HepG2 (cell line): ENCODE data around the gene SIX4. TPM values are rescaled to one million over a fixed set of nuclear protein-coding genes. Genes with fewer than 3 reads are reported as not detected.

ENCODE experiments used
- CHCHD3 ChIP-seq: sonication (generic); formaldehyde crosslinking; IDR thresholded peaks from 2 replicates; pipeline ENCODE4 v1.8.0; 2022; ENCODE audit warnings: mild to moderate bottlenecking, missing genetic modification reagents, moderate library complexity
- CREM ChIP-seq, 2 experiments: sonication (generic) in 1 of 2; formaldehyde crosslinking in 1 of 2; IDR thresholded peaks; 2 replicates each; pipeline versions ENCODE4 v1.4.0 to v1.6.1; 2016 to 2020; ENCODE audit warnings: antibody characterized with exemption in 1 of 2, mild to moderate bottlenecking in 1 of 2, missing genetic modification reagents in 1 of 2
- DPF2 ChIP-seq: sonication (generic); formaldehyde crosslinking; IDR thresholded peaks from 2 replicates; pipeline ENCODE4 v1.4.0; 2020; ENCODE audit warnings: mild to moderate bottlenecking, low read depth, missing genetic modification reagents, borderline replicate concordance
- ELF1 ChIP-seq: sonication (generic); formaldehyde crosslinking; IDR thresholded peaks from 2 replicates; pipeline ENCODE4 v1.4.0; 2020; ENCODE audit warnings: missing genetic modification reagents
- GZF1 ChIP-seq: sonication (generic); formaldehyde crosslinking; IDR thresholded peaks from 2 replicates; pipeline ENCODE4 v1.5.1; 2020; ENCODE audit warnings: mild to moderate bottlenecking, missing genetic modification reagents
- NFIC ChIP-seq: IDR thresholded peaks from 2 replicates; pipeline ENCODE4 v1.6.1; 2012; ENCODE audit warnings: mild to moderate bottlenecking, low read length, inconsistent platforms
- PHF21A ChIP-seq: sonication (generic); formaldehyde crosslinking; IDR thresholded peaks from 2 replicates; pipeline ENCODE4 v1.5.0; 2020; ENCODE audit warnings: mild to moderate bottlenecking, missing genetic modification reagents
- RAD51 ChIP-seq: fragments of 450-650 bp; IDR thresholded peaks from 2 replicates; pipeline ENCODE4 v1.6.1; 2016; ENCODE audit warnings: borderline replicate concordance
- SALL1 ChIP-seq: sonication (generic); formaldehyde crosslinking; IDR thresholded peaks from 2 replicates; pipeline ENCODE4 v1.8.0; 2022; ENCODE audit warnings: mild to moderate bottlenecking, missing genetic modification reagents
- SIN3B ChIP-seq: fragments of 150-350 bp; IDR thresholded peaks from 2 replicates; pipeline ENCODE4 v1.6.1; 2014; ENCODE audit warnings: low read length
- TOPORS ChIP-seq: sonication (generic); formaldehyde crosslinking; IDR thresholded peaks from 2 replicates; pipeline ENCODE4 v1.8.0; 2023; ENCODE audit warnings: mild to moderate bottlenecking, missing genetic modification reagents
- ZBTB20 ChIP-seq: sonication (generic); formaldehyde crosslinking; IDR thresholded peaks from 2 replicates; pipeline ENCODE4 v1.8.1; 2023; ENCODE audit warnings: missing genetic modification reagents, low read depth, mild to moderate bottlenecking, borderline replicate concordance
- ZBTB39 ChIP-seq: sonication (generic); formaldehyde crosslinking; IDR thresholded peaks from 2 replicates; pipeline ENCODE4 v1.5.0; 2020; ENCODE audit warnings: missing genetic modification reagents
- ZMYM2 ChIP-seq: sonication (generic); formaldehyde crosslinking; IDR thresholded peaks from 2 replicates; pipeline ENCODE4 v1.8.0; 2022; ENCODE audit warnings: mild to moderate bottlenecking, missing genetic modification reagents
- ZNF329 ChIP-seq: sonication (generic); formaldehyde crosslinking; IDR thresholded peaks from 2 replicates; pipeline ENCODE4 v1.9.0; 2021; ENCODE audit warnings: low read depth, mild to moderate bottlenecking, missing genetic modification reagents
- ZNF350 ChIP-seq: sonication (generic); formaldehyde crosslinking; IDR thresholded peaks from 2 replicates; pipeline ENCODE4 v1.4.0; 2020; ENCODE audit warnings: mild to moderate bottlenecking, low read depth, missing genetic modification reagents, borderline replicate concordance
- ZNF556 ChIP-seq: sonication (generic); formaldehyde crosslinking; IDR thresholded peaks from 2 replicates; pipeline ENCODE4 v1.4.0; 2020; ENCODE audit warnings: mild to moderate bottlenecking, missing genetic modification reagents, borderline replicate concordance
- ZNF720 ChIP-seq: sonication (generic); formaldehyde crosslinking; IDR thresholded peaks from 2 replicates; pipeline ENCODE4 v1.4.0; 2020; ENCODE audit warnings: missing genetic modification reagents
- ZNF816 ChIP-seq: sonication (generic); formaldehyde crosslinking; IDR thresholded peaks from 2 replicates; pipeline ENCODE4 v1.8.0; 2022; ENCODE audit warnings: missing genetic modification reagents, mild to moderate bottlenecking, borderline replicate concordance
- ZNF878 ChIP-seq: sonication (generic); formaldehyde crosslinking; IDR thresholded peaks from 2 replicates; pipeline ENCODE4 v1.8.1; 2023; ENCODE audit warnings: mild to moderate bottlenecking, missing genetic modification reagents, moderate library complexity
- polyA plus RNA-seq, 8 experiments: library from polyadenylated mRNA; depleted of rRNA in 3 of 8; stranded (reverse) in 7 of 8; unstranded in 1 of 8; fragments of >200 nt; fragmentation: Illumina TruSeq in 4 of 8; extraction: Trizol in 4 of 8; gene quantifications; 2 replicates each; pipeline versions ENCODE4 v1.2.1 to v1.2.3, GENCODE V29; 2011 to 2016; ENCODE audit warnings: low read depth in 4 of 8, missing spikeins in 1 of 8, mixed read lengths in 1 of 8; ENCODE audit not compliant: insufficient read depth in 1 of 8
- total RNA-seq, 5 experiments: library from RNA; depleted of rRNA; stranded (reverse); fragments of >200 nt; fragmentation: Illumina TruSeq; extraction: Trizol; gene quantifications; 2 replicates each; pipeline ENCODE4 v1.2.3, GENCODE V29; 2016; ENCODE audit warnings: low read depth in 1 of 5
- TF ChIP-seq, protein P1 (sequence below): sonication (generic); formaldehyde crosslinking; IDR thresholded peaks from 2 replicates; pipeline ENCODE4 v1.5.1; 2020; ENCODE audit warnings: mild to moderate bottlenecking, missing genetic modification reagents, borderline replicate concordance
- TF ChIP-seq, protein P2 (sequence below): sonication (generic); formaldehyde crosslinking; IDR thresholded peaks from 2 replicates; pipeline ENCODE4 v1.5.1; 2020; ENCODE audit warnings: mild to moderate bottlenecking, missing genetic modification reagents, borderline replicate concordance

SIX4 gene
- total and polyA plus RNA-seq, 2 of the 13 experiments (the other 11 are each of a cell fraction or from before 2014, with no cell fraction given) = 5.0 to 6.0 TPM

DNA sequence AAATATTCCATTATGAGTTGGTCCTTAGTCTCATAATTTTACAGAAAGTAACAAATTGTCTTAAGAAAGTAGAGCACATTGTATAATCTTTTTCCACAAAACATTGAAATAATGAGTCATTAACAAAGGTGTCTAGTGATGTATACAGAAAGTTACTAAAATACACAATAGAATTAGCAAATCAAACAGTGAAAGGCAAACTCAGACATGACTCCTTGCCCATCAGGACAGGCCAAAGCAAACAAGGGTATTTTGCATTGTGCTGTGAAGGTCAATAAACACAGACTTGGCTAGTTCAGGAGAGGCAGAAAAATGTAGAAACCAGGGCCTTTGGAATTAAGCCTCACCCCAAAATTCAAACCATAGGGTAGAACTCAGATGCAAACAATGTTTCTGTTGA, 37.3 kb downstream of the SIX4 start (continued):
- TF ChIP-seq ELF1 (no peak), ZNF329 (CRISPR knock-in tag) (no peak), NFIC (peak; percentile 39; the same call in 1 of the 2 replicates), CHCHD3 (CRISPR knock-in tag) (no peak), TOPORS (CRISPR knock-in tag) (no peak), CREM (IDR thresholded peaks at IDR 0.05) (peak; percentile 21; the same call in 1 of the 2 replicates), CREM (CRISPR knock-in tag; IDR thresholded peaks at IDR 0.05) (no peak), SALL1 (CRISPR knock-in tag) (peak; percentile 23; the same call in 1 of the 2 replicates), GZF1 (CRISPR knock-in tag) (no peak), ZNF816 (CRISPR knock-in tag) (no peak), SIN3B (no peak), ZNF720 (CRISPR knock-in tag) (no peak), PHF21A (CRISPR knock-in tag) (0 out of 2 replicates have a peak, but pooled peaks have one; percentile 36), ZBTB39 (CRISPR knock-in tag) (no peak), ZNF350 (CRISPR knock-in tag) (no peak), ZBTB20 (no peak), ZNF556 (CRISPR knock-in tag) (no peak), ZMYM2 (CRISPR knock-in tag) (no peak), ZNF878 (CRISPR knock-in tag) (no peak), DPF2 (CRISPR knock-in tag) (no peak), RAD51 (no peak)
- TF ChIP-seq, protein P1, sequence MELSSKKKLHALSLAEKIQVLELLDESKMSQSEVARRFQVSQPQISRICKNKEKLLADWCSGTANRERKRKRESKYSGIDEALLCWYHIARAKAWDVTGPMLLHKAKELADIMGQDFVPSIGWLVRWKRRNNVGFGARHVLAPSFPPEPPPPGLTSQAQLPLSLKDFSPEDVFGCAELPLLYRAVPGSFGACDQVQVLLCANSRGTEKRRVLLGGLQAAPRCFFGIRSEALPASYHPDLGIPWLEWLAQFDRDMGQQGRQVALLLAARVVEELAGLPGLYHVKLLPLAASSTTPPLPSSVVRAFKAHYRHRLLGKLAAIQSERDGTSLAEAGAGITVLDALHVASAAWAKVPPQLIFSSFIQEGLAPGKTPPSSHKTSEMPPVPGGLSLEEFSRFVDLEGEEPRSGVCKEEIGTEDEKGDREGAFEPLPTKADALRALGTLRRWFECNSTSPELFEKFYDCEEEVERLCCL = no peak
- TF ChIP-seq, protein P2, sequence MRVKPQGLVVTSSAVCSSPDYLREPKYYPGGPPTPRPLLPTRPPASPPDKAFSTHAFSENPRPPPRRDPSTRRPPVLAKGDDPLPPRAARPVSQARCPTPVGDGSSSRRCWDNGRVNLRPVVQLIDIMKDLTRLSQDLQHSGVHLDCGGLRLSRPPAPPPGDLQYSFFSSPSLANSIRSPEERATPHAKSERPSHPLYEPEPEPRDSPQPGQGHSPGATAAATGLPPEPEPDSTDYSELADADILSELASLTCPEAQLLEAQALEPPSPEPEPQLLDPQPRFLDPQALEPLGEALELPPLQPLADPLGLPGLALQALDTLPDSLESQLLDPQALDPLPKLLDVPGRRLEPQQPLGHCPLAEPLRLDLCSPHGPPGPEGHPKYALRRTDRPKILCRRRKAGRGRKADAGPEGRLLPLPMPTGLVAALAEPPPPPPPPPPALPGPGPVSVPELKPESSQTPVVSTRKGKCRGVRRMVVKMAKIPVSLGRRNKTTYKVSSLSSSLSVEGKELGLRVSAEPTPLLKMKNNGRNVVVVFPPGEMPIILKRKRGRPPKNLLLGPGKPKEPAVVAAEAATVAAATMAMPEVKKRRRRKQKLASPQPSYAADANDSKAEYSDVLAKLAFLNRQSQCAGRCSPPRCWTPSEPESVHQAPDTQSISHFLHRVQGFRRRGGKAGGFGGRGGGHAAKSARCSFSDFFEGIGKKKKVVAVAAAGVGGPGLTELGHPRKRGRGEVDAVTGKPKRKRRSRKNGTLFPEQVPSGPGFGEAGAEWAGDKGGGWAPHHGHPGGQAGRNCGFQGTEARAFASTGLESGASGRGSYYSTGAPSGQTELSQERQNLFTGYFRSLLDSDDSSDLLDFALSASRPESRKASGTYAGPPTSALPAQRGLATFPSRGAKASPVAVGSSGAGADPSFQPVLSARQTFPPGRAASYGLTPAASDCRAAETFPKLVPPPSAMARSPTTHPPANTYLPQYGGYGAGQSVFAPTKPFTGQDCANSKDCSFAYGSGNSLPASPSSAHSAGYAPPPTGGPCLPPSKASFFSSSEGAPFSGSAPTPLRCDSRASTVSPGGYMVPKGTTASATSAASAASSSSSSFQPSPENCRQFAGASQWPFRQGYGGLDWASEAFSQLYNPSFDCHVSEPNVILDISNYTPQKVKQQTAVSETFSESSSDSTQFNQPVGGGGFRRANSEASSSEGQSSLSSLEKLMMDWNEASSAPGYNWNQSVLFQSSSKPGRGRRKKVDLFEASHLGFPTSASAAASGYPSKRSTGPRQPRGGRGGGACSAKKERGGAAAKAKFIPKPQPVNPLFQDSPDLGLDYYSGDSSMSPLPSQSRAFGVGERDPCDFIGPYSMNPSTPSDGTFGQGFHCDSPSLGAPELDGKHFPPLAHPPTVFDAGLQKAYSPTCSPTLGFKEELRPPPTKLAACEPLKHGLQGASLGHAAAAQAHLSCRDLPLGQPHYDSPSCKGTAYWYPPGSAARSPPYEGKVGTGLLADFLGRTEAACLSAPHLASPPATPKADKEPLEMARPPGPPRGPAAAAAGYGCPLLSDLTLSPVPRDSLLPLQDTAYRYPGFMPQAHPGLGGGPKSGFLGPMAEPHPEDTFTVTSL (CRISPR knock-in tag) = peak; percentile 68; the same call in 1 of the 2 replicates
